H7 (cell line): ENCODE measurements around the gene PSTK. TPM values are rescaled to one million over a fixed set of nuclear protein-coding genes. Genes with fewer than 3 reads are reported as not detected.

Source experiments
- DNase-seq: peaks from one replicate; pipeline ENCODE4 v3.0.0; 2012
- H3K27me3 ChIP-seq: 2 replicates; pipeline ENCODE4 v1.6.0; 2011; ENCODE audit warnings: mild to moderate bottlenecking, low read length; ENCODE audit not compliant: control insufficient read depth, insufficient read depth
- H3K36me3 ChIP-seq: replicated peaks from 2 replicates; pipeline ENCODE4 v1.5.1; 2011; ENCODE audit warnings: low read length; ENCODE audit not compliant: control insufficient read depth, insufficient read depth
- H3K4me3 ChIP-seq: 2 replicates; pipeline ENCODE4 v1.5.1; 2011; ENCODE audit warnings: low read depth, mild to moderate bottlenecking, control low read depth, low read length, moderate library complexity; ENCODE audit not compliant: insufficient read depth
- total RNA-seq: library from RNA; depleted of rRNA; stranded (reverse); fragments of >200 nt; shearing (Covaris generic); gene quantifications from 2 replicates; pipeline ENCODE4 v1.2.3, GENCODE V29; 2014; rRNA removed

PSTK gene, protein sequence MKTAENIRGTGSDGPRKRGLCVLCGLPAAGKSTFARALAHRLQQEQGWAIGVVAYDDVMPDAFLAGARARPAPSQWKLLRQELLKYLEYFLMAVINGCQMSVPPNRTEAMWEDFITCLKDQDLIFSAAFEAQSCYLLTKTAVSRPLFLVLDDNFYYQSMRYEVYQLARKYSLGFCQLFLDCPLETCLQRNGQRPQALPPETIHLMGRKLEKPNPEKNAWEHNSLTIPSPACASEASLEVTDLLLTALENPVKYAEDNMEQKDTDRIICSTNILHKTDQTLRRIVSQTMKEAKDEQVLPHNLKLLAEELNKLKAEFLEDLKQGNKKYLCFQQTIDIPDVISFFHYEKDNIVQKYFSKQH
- total RNA-seq, result 6.1 and 7.8 TPM in 2 replicates

DNA sequence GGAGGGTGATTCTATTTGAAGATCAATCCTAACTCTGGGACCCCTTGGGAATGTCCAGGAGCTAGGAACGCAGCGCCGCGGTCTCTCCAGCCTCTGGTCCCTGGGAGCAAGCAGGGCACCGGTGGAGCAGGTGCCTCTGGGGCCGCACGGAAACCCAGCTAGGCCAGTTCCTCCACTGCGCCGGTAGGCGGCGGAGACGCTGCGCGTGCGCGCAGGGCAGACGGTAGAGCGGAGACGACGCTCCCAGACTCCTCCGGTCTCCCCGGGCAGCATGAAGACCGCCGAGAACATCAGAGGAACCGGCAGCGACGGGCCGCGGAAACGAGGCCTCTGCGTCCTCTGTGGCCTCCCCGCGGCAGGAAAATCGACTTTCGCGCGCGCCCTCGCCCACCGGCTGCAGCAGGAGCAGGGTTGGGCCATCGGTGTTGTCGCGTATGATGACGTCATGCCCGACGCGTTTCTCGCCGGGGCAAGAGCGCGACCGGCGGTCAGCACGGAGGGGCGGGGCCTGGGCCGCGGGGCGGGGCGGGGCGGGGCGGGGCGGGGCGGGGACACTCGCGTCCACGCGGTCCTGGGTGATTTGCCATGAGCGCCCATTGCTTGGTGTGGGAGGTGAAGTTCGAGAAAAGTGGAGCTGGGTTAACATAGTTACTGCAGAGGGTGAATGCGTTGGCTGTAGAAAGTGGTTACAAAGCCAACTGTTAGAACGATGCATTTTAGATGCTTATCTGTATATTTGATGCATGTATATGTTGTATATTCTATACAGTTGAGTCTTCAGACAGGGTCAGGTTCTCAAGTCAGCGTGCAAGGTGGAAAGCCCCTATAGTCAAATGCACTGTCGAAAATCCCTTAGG, at the start of gene PSTK:
TSS of gene PSTK (plus strand) at position 193 of the 857 bp plus-strand sequence. CDS start at position 272, 79 bp downstream.
- no peaks in the 10 kb centered on the region for H3K27me3 ChIP-seq
- no peaks in the 10 kb centered on the region for H3K36me3 ChIP-seq
- peak; percentile 95 for DNase-seq
- H3K4me3 ChIP-seq, result peak within 1 kb of the TSS; percentile 89

- no peaks in the 10 kb centered on the region for H3K36me3 ChIP-seq
- no peaks in the 10 kb centered on the region for H3K27me3 ChIP-seq
- no peak for DNase-seq
- no peak overlapping the region for H3K4me3 ChIP-seq
These were observed 48.9 kb upstream of the PSTK start for GRCh38 chr10:122931088-122931906.

DNA sequence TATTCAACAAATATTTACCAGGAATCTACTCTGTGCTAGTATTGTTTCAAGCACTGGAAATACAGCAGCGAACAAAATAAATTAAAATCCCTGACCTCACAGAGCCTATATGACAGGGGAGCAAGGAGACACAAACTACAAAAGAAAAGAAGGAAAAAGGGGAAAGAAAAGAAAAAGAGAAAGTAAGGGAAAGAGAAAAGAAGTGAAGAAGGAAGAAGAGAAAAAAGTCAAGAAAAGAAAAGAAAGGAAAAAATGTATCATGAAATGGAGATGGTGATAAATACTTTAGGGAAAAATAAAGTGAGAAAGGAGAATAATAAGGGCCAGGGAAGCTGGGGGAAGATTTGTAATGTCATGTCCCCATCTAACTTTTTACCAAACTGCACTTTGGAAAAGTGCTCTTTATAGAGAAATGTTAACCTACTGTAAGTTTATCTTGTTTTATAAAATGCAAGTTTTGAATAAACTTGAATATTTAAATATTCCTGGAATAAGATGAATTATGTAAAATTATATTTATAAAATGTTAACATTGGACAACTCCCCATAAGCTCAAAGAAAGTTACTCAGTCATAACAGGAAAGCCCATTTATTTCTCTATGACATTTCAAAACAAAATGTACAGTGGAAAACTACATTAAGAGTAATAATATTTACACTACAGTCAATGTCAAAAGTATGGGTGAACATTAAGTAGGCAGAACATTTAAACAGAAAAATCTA, 40.9 kb upstream of the PSTK start:
- no peak for DNase-seq
- H3K4me3 ChIP-seq, result no peak overlapping the region
- no peaks in the 10 kb centered on the region for H3K27me3 ChIP-seq
- no peaks in the 10 kb centered on the region for H3K36me3 ChIP-seq

DNA sequence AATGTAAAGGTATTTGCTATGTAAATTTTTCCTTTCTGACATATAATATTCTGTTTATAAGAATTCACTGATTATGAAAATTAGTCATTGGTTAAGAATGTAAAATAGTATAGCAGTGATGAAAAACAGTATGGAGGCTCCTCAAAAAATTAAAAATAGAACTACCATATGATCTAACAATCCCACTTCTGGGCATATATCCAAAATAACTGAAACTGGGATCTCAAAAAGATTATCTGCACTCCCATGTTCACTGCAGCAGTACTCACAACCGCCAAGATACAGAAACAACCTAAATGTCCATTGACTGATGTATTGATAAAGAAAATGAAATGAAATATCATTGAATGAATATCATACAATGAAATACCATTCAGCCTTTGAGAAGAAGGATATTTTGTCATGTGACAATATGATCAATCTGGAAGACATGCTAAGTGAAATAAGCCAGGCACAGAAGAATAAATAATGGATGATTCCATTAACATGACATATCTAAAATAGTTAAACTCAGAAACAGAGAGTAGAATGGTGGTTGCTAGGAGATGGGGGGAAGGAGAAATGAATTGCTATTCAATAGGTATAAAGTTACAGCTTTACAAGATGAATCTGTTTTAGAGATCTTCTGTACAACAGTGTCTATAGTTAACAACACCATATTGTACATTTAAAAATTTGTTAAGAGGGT, 40.2 kb upstream of the PSTK start:
- Histone ChIP-seq H3K36me3 (no peaks in the 10 kb centered on the region), H3K4me3 (no peak overlapping the region), H3K27me3 (no peaks in the 10 kb centered on the region)
- no peak for DNase-seq

- peaks cover under 1% of the 10 kb centered on the region; the same call in 1 of the 2 replicates for H3K27me3 ChIP-seq
- no peak for DNase-seq
- H3K36me3 ChIP-seq, result no peaks in the 10 kb centered on the region; the same call in 1 of the 2 replicates
- no peak overlapping the region for H3K4me3 ChIP-seq
These were observed 30.9 kb upstream of the PSTK start for GRCh38 chr10:122949296-122949695.

- no peaks in the 10 kb centered on the region; the same call in 1 of the 2 replicates for H3K36me3 ChIP-seq
- H3K4me3 ChIP-seq, result peak within 1 kb of the TSS; percentile 83
- peak; percentile 96 for DNase-seq
- peaks cover 10% of the 10 kb centered on the region for H3K27me3 ChIP-seq
These were observed 26.1 kb upstream of the PSTK start, which contains the start of gene C10orf88 for GRCh38 chr10:122953902-122954730. C10orf88 (minus strand) TSS chr10:122954227; CDS start chr10:122954178, 49 bp downstream.

DNA sequence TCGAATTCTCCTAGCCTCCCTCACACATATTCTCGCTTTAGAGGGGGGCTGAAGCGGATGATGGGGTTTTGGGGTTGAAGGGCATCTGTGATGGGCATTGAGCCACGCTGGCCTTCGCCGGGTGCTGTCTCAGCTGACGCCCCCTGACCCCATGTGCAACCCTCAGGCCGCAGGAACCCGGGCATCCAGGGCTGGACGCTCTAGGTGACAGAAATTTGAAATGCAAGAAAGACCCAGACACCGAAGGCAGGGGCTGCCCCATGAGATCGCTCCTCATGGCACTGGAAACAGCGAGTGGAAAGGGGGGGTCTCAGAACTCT, 25.5 kb upstream of the PSTK start:
- Histone ChIP-seq H3K27me3 (peaks cover 10% of the 10 kb centered on the region), H3K36me3 (no peaks in the 10 kb centered on the region; the same call in 1 of the 2 replicates), H3K4me3 (peak overlapping the region; percentile 83; the same call in 1 of the 2 replicates)
- peak; percentile 10 for DNase-seq

DNA sequence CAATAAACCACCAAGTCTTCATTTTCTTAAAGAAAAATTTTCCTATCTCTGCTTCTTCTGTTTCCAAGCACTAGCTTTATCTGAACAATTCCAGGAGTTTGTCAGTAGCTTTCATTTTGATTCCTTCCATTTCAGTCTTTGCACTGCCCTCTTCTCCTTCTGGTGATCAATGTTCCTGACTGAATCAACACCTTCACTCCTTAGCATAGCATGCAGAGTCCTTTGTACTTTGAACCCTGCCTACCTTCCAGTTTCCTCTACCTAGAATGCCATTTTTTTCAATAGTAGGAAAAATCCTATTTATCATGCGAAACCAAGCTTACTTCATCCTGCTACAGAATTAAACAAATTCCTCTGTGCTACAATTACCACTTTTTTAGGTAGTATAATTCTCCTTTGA, 24.3 kb upstream of the PSTK start:
- DNase-seq, result no peak
- no peak overlapping the region for H3K4me3 ChIP-seq
- H3K36me3 ChIP-seq, result no peaks in the 10 kb centered on the region; the same call in 1 of the 2 replicates
- peaks cover 10% of the 10 kb centered on the region for H3K27me3 ChIP-seq

- no peaks in the 10 kb centered on the region for H3K36me3 ChIP-seq
- H3K4me3 ChIP-seq, result no peak overlapping the region
- DNase-seq, result no peak
- H3K27me3 ChIP-seq, result peaks cover 10% of the 10 kb centered on the region
These were observed 22.7 kb upstream of the PSTK start for GRCh38 chr10:122957474-122957873.

GRCh38 chr10:122962405-122962804, 17.8 kb upstream of the PSTK start:
- H3K4me3 ChIP-seq, result no peak overlapping the region
- no peaks in the 10 kb centered on the region for H3K36me3 ChIP-seq
- DNase-seq, result no peak
- no peaks in the 10 kb centered on the region for H3K27me3 ChIP-seq

GRCh38 chr10:122966879-122967278, 13.3 kb upstream of the PSTK start:
- no peak for DNase-seq
- no peak overlapping the region for H3K4me3 ChIP-seq
- H3K27me3 ChIP-seq, result no peaks in the 10 kb centered on the region
- H3K36me3 ChIP-seq, result no peaks in the 10 kb centered on the region

DNA sequence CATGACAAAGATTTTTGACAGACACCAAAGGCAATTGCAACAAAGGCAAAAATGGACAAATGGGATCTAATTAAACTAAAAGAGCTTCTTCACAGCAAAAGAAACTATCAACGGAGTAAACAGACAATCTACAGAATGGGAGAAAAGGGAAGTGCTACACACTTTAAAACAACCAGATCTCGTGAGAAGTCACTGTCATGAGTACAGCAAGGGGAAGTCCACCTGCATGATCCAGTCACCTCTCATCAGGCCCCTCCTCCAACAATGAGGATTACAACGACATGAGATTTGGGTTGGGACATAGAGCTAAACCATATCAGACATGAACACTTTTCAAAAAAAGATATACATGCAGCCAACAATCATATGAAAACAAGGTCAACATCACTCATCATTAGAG, 11.5 kb upstream of the PSTK start:
- Histone ChIP-seq H3K36me3 (no peaks in the 10 kb centered on the region), H3K27me3 (no peaks in the 10 kb centered on the region), H3K4me3 (no peak overlapping the region)
- DNase-seq, result no peak

DNA sequence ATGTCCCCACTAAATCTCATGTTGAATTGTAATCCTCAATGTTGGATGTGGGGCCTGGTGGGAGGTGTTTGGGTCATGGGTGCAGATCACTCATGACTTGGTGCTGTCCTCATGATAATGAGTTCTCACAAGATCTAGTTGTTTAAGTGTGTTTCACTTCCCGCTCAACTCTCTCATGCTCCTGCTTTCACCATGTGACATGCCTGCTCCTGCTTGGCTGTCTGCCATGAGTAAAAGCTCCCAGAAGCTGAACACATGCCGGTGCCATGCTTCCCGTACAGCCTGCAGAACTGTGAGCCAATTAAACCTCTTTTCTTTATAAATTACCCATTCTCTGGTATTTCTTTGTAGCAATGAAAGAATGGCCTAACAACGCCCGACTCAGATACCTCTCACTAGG, 6.2 kb upstream of the PSTK start:
- H3K36me3 ChIP-seq, result no peaks in the 10 kb centered on the region
- no peaks in the 10 kb centered on the region for H3K27me3 ChIP-seq
- no peak overlapping the region for H3K4me3 ChIP-seq
- no peak for DNase-seq
